PC-9 (cell line): Measurements from ENCODE around the gene PRRG2. TPM values are rescaled to one million over a fixed set of nuclear protein-coding genes. Genes with fewer than 3 reads are reported as not detected.
A peak's percentile ranks its signal among the peaks of the same experiment; 100 is the strongest.

ENCODE experiments used
- BruUV-seq: library from RNA; stranded (reverse); fragments of 400-500 nt; replicated peaks from 2 replicates; lab custom pipeline; 2021; lab: Mats Ljungman, UMichigan
- CTCF ChIA-PET: fragments of 300-600 bp; sonication (Branson Sonifier 250); formaldehyde crosslinking; loops from one replicate; lab custom pipeline; 2022; ENCODE audit warnings: antibody characterized with exemption; lab: Charles Lee
- POLR2A ChIA-PET: fragments of 300-600 bp; sonication (Branson Sonifier 250); formaldehyde crosslinking; loops from one replicate; lab custom pipeline; 2022; ENCODE audit warnings: antibody characterized with exemption; ENCODE audit not compliant: unreplicated experiment; lab: Charles Lee
- DNase-seq, 2 experiments: peaks; one replicate each; pipeline versions ENCODE4 v3.0.0 to v3.0.0-alpha.2; 2015 to 2022; ENCODE audit warnings: mixed read lengths in 1 of 2
- H2AFZ ChIP-seq: fragments of 200-600 bp; sonication (generic); 2 replicates; pipeline ENCODE4 v1.8.1; 2017; ENCODE audit warnings: antibody characterized with exemption
- H3F3A ChIP-seq: fragments of 200-600 bp; sonication (generic); 2 replicates; pipeline ENCODE4 v1.8.1; 2017; ENCODE audit warnings: antibody characterized with exemption, mild to moderate bottlenecking, low read depth; ENCODE audit not compliant: insufficient read depth
- H3K27ac ChIP-seq: fragments of 200-600 bp; sonication (generic); 2 replicates; pipeline ENCODE4 v1.6.1; 2016; ENCODE audit warnings: mixed run types
- H3K27me3 ChIP-seq: fragments of 200-600 bp; sonication (generic); 2 replicates; pipeline ENCODE4 v1.6.1; 2016; ENCODE audit warnings: low read depth, mixed run types; ENCODE audit not compliant: insufficient read depth
- H3K36me3 ChIP-seq: fragments of 200-600 bp; sonication (generic); 2 replicates; pipeline ENCODE4 v1.6.1; 2016; ENCODE audit warnings: low read depth, mixed run types
- H3K4me1 ChIP-seq: fragments of 200-600 bp; sonication (generic); replicated peaks from 2 replicates; pipeline ENCODE4 v1.6.1; 2016; ENCODE audit warnings: mixed run types; ENCODE audit not compliant: insufficient read depth
- H3K4me2 ChIP-seq: fragments of 200-600 bp; sonication (generic); 2 replicates; pipeline ENCODE4 v1.6.1; 2017; ENCODE audit warnings: mixed run types
- H3K4me3 ChIP-seq: fragments of 200-600 bp; sonication (generic); 2 replicates; pipeline ENCODE4 v1.6.1; 2016; ENCODE audit warnings: mixed run types
- H3K79me2 ChIP-seq: fragments of 200-600 bp; sonication (generic); 2 replicates; pipeline ENCODE4 v1.6.1; 2017; ENCODE audit warnings: low read depth, mixed run types
- H3K9me2 ChIP-seq: fragments of 200-600 bp; sonication (generic); 2 replicates; pipeline ENCODE4 v1.8.1; 2017; ENCODE audit warnings: mild to moderate bottlenecking; ENCODE audit not compliant: insufficient read depth
- H3K9me3 ChIP-seq: fragments of 200-600 bp; sonication (generic); 2 replicates; pipeline ENCODE4 v1.8.1; 2016; ENCODE audit warnings: low read depth; ENCODE audit not compliant: insufficient read depth
- H4K20me1 ChIP-seq: fragments of 200-600 bp; sonication (generic); 2 replicates; pipeline ENCODE4 v1.8.1; 2017; ENCODE audit not compliant: insufficient read depth
- EZH2 ChIP-seq: fragments of 200-600 bp; sonication (generic); IDR thresholded peaks from 2 replicates; pipeline ENCODE4 v1.8.0; 2017; ENCODE audit warnings: antibody characterized with exemption, low read depth
- intact Hi-C: fragments of 100-400 bp; cut with micrococcal nuclease; formaldehyde crosslinking; loops from one replicate; pipeline ENCODE4 v1.10.0; 2022; ENCODE audit not compliant: unreplicated experiment
- total RNA-seq: library from RNA; stranded (reverse); gene quantifications from 2 replicates; pipeline ENCODE4 v1.2.3, GENCODE V29; 2021
- TF ChIP-seq, protein P1 (sequence below): fragments of 200-600 bp; sonication (generic); conservative IDR thresholded peaks from 2 replicates; pipeline ENCODE4 v1.6.1; 2017; ENCODE audit warnings: mixed run types, antibody characterized with exemption, mild to moderate bottlenecking, moderate library complexity

The PRRG2 gene
- total RNA-seq, 1 experiment from 2014 or later: 16.2 TPM

- H3K9me2 ChIP-seq: no peaks in the 10 kb centered on the region
- ChIA-PET POLR2A (interaction anchor here (0.7 to 0.9 kb wide), 3 partner anchors 26 to 62 kb away, joined by 3 to 6 read pairs (median 5); partner anchors contain the start of gene NOSIP), CTCF (no interaction called here)
- peaks cover 39% of the 10 kb centered on the region for H4K20me1 ChIP-seq
- BruUV-seq: no TSS peak
- H3K36me3 ChIP-seq: peaks cover 14% of the 10 kb centered on the region; the same call in 1 of the 2 replicates
- H3K79me2 ChIP-seq: peaks cover 39% of the 10 kb centered on the region
- peaks cover 33% of the 10 kb centered on the region for H3K4me1 ChIP-seq
- H3F3A ChIP-seq: peaks cover 53% of the 10 kb centered on the region
- TF ChIP-seq, protein P1, sequence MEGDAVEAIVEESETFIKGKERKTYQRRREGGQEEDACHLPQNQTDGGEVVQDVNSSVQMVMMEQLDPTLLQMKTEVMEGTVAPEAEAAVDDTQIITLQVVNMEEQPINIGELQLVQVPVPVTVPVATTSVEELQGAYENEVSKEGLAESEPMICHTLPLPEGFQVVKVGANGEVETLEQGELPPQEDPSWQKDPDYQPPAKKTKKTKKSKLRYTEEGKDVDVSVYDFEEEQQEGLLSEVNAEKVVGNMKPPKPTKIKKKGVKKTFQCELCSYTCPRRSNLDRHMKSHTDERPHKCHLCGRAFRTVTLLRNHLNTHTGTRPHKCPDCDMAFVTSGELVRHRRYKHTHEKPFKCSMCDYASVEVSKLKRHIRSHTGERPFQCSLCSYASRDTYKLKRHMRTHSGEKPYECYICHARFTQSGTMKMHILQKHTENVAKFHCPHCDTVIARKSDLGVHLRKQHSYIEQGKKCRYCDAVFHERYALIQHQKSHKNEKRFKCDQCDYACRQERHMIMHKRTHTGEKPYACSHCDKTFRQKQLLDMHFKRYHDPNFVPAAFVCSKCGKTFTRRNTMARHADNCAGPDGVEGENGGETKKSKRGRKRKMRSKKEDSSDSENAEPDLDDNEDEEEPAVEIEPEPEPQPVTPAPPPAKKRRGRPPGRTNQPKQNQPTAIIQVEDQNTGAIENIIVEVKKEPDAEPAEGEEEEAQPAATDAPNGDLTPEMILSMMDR: 0 out of 2 replicates have a peak, but pooled peaks have one; percentile 28
- no peak for TF ChIP-seq EZH2
- DNase-seq: peak; percentile 50 to 75
- H3K27me3 ChIP-seq: no peaks in the 10 kb centered on the region
- peak overlapping the region; percentile 54 for H3K4me2 ChIP-seq
- H2AFZ ChIP-seq: no peak overlapping the region
- intact Hi-C loops: no loop called here
- H3K9me3 ChIP-seq: no peaks in the 10 kb centered on the region
- H3K27ac ChIP-seq: peak overlapping the region; percentile 84
- peak overlapping the region; percentile 5; the same call in 1 of the 2 replicates for H3K4me3 ChIP-seq
Observed at GRCh38 chr19:49614096-49614833, 33.1 kb downstream of the PRRG2 start.

DNA sequence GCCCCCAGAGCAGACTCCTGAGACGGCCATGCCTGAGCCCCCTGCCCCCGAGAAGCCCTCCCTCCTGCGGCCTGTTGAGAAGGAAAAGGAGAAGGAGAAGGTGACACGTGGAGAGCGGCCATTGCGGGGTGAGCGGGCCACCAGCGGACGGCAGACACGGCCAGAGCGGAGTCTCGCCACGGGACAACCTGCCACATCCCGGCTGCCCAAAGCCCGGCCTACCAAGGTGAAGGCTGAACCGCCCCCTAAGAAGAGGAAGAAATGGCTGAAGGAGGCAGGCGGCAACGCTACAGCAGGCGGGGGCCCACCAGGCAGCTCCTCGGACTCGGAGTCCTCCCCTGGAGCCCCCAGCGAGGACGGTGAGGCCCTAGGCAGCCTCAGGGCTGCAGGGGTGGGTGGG is 34.7 kb downstream of the PRRG2 start:
- H3K4me2 ChIP-seq: no peak overlapping the region
- H3K9me2 ChIP-seq: no peaks in the 10 kb centered on the region
- no peaks in the 10 kb centered on the region for H3K9me3 ChIP-seq
- no TSS peak for BruUV-seq
- 0 out of 2 replicates have a peak, but pooled peaks cover 10% of the 10 kb centered on the region for H3K36me3 ChIP-seq
- TF ChIP-seq EZH2: no peak
- TF ChIP-seq, protein P1: no peak
- no peak overlapping the region for H2AFZ ChIP-seq
- intact Hi-C loops: no loop called here
- H3K27ac ChIP-seq: no peak overlapping the region
- peaks cover 51% of the 10 kb centered on the region for H3F3A ChIP-seq
- H3K27me3 ChIP-seq: no peaks in the 10 kb centered on the region
- no peak overlapping the region for H3K4me3 ChIP-seq
- POLR2A ChIA-PET: no interaction called here
- H3K79me2 ChIP-seq: peaks cover 32% of the 10 kb centered on the region
- CTCF ChIA-PET: no interaction called here
- H4K20me1 ChIP-seq: peaks cover 37% of the 10 kb centered on the region
- no peak for DNase-seq
- peaks cover 33% of the 10 kb centered on the region for H3K4me1 ChIP-seq

- Histone ChIP-seq H3K79me2 (peaks cover 26% of the 10 kb centered on the region), H3K4me3 (no peak overlapping the region), H3F3A (peaks cover 47% of the 10 kb centered on the region), H2AFZ (no peak overlapping the region), H3K27me3 (no peaks in the 10 kb centered on the region), H3K36me3 (peaks cover 5% of the 10 kb centered on the region; the same call in 1 of the 2 replicates), H3K9me2 (no peaks in the 10 kb centered on the region), H3K4me2 (no peak overlapping the region), H4K20me1 (peaks cover 32% of the 10 kb centered on the region), H3K9me3 (no peaks in the 10 kb centered on the region), H3K27ac (no peak overlapping the region), H3K4me1 (peaks cover 33% of the 10 kb centered on the region)
- ChIA-PET CTCF (no interaction called here), POLR2A (no interaction called here)
- no TSS peak for BruUV-seq
- no peak for TF ChIP-seq EZH2
- TF ChIP-seq, protein P1: no peak
- no peak for DNase-seq
- intact Hi-C loops: no loop called here
Observed at GRCh38 chr19:49616532-49616931, 35.4 kb downstream of the PRRG2 start.
